ENCODE results near the gene LYPD5. TPM values are rescaled to one million over a fixed set of nuclear protein-coding genes. Genes with fewer than 3 reads are reported as not detected.

The LYPD5 gene
- total and polyA plus RNA-seq, 2 of the 8 experiments (the other 6 are each of a cell fraction or from before 2014, with no cell fraction given) = 0.74 to 4.3 TPM

GRCh38 chr19:43767316-43767715 lies 34.9 kb downstream of the LYPD5 start (continued):
- TF ChIP-seq ATF3 (IDR thresholded peaks at IDR 0.05; ENCODE audit: insufficient read depth, low read depth, low read length) = no peak
- no peak for TF ChIP-seq SIN3A (conservative IDR thresholded peaks at IDR 0.05 in 1 of 2, IDR thresholded peaks at IDR 0.05 in 1 of 2; ENCODE audit: low read depth in 1 of 2, low read length in 2 of 2)
- TF ChIP-seq GTF2F1 (IDR thresholded peaks at IDR 0.05; ENCODE audit: borderline replicate concordance, low read depth, low read length) = no peak
- no peak for TF ChIP-seq CEBPB (IDR thresholded peaks at IDR 0.05; ENCODE audit: low read depth, low read length)
- TF ChIP-seq CBX5 (IDR thresholded peaks at IDR 0.05; ENCODE audit: low read depth, low read length) = no peak
